ENCODE results near the gene HBS1L.

- TF ChIP-seq MYNN (tag by site-specific recombination; IDR thresholded peaks at IDR 0.05; ENCODE audit: borderline replicate concordance) (no peak), CTCF (tag by site-specific recombination; IDR thresholded peaks at IDR 0.05) (no peak), KLF10 (tag by site-specific recombination; IDR thresholded peaks at IDR 0.05) (no peak), ZBTB10 (tag by site-specific recombination; IDR thresholded peaks at IDR 0.05) (no peak)
These were observed 10.0 kb upstream of the HBS1L start for GRCh38 chr6:135064586-135064985.
